C1 segment of cervical spinal cord (tissue), 14 donors: Measurements from ENCODE around the gene TPGS1.

Experiments used
- DNase-seq, 14 donors: peaks; one replicate each; lab custom pipeline; 2025; lab: John Stamatoyannopoulos, UW

The TPGS1 gene

DNA sequence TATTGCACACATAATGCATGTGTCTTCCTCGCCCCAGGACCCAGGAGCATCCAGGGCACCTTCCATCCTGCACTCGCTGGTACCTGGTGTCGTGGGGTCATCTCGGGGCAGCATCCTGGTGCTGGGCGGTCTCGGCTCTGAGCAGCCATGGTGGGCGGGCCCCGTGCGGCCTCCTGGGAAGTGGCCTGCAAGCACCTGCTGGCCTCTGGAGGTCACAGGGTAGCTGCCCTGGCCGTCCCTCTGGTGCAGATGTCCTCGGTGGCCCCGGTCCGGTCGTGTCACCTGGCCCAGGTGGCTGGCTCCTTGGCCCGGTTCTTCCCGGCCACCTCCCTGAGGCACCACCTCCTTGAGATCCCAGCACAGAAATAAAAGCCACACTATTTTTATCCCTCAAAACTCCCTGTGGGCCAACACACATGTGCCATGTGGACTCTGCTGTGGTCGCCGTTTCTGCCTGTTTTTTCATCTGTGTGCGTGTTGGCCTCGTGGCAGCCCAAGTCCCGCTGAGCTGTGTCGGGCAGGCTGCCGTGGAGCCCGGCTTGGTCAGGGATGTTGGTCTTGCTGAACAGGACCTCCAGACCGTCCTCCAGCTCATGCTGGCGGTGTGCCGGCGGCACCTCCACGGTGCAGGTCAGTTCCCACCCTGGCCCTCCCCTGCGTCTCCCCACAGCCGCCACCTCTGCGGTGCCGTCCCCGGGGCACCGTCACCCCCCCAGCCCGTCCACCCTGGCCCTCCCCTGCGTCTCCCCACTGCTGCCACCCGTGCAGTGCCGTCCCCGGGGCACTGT, 31.5 kb downstream of the TPGS1 start:
- DNase-seq: peak in 1 of 14 donors; percentile 27

DNA sequence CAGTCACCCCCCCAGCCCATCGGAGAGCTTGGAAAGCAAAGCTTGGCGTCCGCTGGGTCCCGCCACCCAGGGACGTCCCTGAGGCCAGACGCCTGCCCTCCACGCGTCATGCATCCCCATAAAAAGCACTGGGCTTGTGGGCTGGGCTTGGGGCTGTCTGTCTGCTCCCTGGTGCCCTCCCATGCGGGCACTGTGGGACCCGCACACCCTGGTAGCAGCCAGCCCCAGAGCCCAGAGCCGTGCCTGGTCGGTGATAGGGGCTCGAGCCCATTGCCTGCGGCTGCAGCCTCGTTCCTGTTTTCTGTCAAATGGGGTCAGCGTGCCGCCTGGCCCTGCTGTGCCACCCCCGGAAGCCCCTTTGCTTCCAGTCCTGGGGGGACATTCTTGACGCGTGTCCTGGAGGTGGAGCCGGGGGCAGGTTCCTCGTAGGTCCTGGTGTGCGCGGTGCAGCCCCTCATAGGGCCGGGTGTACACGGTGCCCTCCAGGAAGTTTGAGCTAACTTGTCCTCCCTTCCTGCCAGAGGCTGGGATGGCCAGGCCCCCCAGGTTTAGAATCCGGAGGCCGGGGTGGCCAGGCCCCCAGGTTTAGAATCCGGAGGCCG, 32.2 kb downstream of the TPGS1 start:
- DNase-seq: no peak

DNA sequence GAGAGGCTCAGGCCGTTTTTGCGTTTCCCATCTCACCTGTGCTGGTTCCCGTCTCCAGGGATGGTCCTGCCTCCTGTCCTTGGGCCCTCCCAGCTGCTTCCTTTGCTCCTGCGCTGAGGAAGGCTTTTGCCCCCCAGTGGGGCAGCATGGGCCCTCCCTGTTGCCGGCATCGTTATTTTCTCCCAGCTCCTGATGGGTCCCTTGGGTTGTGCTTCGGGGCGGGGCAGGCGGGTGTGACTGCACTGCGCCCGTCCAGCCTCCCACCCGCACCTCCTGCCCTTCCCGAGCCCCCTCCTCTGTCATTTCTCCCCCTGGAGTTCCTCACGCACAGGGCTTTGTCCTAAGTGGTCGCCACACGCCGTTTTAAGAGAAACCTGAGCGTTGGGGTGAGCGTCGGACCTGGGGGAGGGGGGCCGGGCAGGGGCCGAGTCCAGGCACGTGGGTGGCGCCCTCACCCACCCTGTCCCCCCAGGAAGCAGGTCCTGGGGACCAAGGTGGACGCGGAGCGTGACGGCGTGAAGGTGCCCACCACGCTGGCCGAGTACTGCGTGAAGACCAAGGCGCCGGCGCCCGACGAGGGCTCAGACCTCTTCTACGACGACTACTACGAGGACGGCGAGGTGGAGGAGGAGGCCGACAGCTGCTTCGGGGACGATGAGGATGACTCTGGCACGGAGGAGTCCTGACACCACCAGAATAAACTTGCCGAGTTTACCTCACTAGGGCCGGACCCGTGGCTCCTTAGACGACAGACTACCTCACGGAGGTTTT, 33.8 kb downstream of the TPGS1 start:
- DNase-seq: no peak

DNA sequence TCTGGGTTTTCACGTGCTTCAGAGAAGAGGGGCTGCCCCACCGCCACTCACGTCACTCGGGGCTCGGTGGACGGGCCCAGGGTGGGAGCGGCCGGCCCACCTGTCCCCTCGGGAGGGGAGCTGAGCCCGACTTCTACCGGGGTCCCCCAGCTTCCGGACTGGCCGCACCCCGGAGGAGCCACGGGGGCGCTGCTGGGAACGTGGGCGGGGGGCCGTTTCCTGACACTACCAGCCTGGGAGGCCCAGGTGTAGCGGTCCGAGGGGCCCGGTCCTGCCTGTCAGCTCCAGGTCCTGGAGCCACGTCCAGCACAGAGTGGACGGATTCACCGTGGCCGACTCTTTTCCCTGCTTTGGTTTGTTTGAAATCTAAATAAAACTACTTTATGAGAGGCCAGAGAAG, 34.4 kb downstream of the TPGS1 start:
- no peak for DNase-seq

DNA sequence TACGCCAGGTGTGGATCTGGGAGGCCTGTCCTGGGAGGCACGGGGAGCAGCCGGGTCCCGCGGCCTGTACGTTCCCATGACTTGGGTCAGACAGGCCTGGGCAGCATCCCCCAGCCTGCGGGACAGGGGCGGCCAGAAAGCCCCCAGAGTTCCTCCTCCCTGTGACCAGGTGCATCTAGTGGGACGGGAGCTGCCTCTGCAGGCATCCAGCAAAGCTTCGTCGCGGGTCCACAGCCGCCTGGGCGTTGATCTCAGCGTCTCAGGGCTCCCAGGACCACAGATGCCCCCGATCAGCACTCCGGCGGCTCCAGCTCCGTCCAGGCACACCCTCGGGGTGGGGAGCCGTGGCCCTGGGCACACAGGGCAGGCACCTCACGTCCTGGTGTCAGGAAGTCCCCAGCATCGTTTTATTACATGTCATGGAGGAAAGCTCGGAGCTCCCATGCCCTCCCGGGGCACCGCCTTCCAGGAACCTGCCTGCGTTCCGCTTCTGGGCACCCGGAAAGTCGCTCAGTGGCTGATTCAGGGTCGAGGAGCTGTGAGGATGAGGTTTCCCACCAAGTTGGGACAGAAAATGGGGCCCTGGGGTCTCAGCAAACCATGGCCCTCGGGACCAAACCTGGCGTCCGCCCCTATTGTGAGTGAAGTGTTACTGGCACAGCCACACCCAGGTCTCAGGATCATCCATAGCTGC, 35.0 kb downstream of the TPGS1 start:
- DNase-seq: no peak

DNA sequence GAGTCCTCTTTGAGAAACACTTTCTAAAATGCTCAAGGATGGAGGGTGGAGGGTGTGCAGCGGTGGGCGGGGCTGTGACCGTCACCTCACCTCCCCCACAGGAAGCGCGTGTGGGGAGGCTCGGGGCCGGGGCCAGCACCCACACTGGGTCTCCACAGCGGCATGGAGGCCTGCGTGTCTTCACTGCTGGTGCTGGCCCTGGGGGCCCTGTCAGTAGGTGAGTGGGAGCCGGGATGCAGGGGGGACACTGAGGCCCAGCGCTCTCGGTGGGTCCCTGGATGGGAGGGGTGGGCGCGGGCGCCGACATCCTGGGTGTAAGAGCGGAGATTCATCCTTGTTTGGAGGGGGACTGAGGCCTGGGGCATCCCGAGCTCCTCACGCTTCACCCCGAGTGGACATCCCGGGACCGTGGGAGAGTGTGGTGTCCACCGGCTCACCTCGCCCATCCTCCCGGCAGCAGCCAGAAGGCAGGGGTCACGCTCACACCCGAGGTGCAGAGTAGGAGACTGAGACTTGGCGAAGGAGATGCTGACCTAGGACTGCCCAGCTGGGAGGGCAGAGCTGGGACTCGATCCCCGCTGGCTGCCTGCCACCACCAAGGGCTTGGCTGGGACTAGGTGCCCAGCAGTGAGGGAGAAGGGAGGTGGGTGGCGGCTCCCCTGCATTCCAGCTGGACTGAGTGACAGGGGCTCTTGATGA, 36.8 kb downstream of the TPGS1 start, which contains the start of gene GZMM:
TSS of gene GZMM (plus strand) at position 144 of the 699 bp plus-strand sequence. CDS start at position 163, 19 bp downstream.
- no peak for DNase-seq

DNA sequence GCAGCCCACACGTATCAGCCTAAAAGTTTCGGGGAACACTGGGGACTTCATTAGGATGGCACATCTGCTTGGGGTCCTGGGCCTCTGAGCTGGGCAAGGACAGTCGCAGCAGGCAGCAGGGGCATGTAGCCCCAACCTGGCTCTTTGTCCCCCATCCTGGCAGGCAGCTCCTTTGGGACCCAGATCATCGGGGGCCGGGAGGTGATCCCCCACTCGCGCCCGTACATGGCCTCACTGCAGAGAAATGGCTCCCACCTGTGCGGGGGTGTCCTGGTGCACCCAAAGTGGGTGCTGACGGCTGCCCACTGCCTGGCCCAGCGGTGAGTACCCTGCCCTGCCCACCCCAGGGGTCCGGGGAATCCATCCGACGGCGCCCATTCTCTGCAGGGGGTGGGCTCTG, 39.8 kb downstream of the TPGS1 start:
- DNase-seq: no peak

DNA sequence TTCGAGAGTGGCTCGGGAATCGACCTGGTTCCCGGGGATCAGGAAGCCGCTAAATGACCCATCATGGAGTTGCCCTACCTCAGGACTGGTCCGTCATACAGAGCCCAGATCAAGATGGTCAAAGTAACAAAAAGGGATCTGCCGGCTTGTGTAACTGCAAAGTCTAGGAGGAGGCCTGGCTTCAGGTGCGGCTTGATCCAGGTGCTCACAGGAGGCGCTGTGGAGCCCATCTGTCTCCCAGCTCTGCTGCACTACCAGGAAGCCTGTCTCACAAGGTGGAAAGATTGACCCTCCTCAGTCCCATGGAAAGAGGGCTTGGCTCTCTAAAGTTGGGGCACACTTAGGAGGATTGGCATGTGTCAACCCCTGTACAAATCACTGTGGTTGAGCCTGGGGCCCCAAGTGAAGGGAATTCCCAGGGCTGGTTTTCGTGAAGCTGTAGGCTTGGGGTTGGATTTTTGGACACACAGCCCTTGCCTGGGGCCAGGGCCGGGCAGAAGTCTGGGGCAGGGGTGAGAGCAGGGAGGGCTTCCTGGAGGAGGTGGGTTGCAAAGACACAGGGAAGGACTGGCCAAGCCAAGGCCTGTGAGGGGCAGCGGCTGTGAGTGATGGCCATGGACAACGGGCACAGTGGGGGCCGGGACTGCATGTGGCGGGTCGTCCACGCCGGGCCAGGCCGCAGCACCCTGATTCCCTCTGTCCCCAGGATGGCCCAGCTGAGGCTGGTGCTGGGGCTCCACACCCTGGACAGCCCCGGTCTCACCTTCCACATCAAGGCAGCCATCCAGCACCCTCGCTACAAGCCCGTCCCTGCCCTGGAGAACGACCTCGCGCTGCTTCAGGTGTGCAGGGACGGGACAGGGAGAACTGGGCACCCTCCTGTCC, 40.8 kb downstream of the TPGS1 start:
- DNase-seq: no peak

DNA sequence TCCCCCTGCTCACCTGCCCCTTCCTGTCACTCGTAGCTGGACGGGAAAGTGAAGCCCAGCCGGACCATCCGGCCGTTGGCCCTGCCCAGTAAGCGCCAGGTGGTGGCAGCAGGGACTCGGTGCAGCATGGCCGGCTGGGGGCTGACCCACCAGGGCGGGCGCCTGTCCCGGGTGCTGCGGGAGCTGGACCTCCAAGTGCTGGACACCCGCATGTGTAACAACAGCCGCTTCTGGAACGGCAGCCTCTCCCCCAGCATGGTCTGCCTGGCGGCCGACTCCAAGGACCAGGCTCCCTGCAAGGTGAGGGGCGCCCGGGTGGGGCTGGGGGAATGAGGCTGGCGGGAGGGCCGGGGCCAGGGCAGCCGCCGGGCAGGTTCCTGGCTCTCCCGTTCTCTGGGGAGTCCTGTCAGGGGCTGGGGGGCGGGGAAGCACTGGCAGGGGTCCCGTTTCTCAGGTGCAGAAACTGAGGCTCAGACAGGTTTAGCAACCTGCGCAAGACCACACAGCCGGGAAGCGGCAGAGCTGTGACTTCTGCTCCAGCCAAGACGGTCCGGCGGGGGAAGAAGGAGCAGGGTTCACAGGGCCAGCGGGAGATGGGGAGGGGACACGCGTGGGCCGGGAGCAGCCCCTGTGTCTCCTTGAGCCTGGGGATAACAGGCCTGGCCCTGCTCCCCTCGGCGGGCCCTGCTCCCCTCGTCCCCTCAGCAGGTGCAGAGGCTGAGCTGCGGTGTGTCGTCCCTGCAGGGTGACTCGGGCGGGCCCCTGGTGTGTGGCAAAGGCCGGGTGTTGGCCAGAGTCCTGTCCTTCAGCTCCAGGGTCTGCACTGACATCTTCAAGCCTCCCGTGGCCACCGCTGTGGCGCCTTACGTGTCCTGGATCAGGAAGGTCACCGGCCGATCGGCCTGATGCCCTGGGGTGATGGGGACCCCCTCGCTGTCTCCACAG, 41.9 kb downstream of the TPGS1 start:
- no peak for DNase-seq

DNA sequence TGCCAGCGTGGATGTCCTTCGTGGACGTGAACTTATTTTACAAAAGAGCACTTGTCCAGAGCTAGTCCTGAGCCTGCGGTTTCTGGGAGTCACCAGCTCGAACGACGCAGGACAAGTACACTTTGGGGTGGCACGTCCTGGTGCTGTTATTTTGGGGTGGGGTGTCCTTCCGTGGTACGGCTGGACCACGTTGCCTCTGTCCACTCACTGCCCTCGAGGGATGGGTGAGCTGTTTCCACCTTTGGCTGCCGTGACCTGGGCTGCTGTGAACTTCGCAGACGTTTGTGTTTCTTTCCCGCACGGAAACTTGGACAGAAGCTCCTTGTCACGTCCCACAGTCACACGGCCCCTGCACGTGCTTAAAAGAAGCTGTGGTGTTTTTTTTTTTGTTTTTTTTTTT, 47.5 kb downstream of the TPGS1 start:
- no peak for DNase-seq

DNA sequence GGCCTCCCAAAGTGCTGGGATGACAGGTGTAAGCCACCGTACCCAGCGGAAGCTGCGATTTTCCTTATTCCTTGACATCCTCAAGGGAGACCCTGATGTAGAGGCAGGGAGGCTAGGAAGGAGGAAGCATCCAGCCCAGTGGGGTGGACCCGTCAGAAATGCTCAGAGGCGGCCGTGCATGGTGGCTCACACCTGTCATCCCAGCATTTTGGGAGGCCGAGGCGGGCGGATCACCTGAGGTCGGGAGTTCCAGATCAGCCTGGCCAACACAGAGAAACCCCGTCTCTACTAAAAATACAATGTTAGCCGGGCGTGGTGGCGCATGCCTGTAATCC, 48.1 kb downstream of the TPGS1 start:
- DNase-seq: no peak

DNA sequence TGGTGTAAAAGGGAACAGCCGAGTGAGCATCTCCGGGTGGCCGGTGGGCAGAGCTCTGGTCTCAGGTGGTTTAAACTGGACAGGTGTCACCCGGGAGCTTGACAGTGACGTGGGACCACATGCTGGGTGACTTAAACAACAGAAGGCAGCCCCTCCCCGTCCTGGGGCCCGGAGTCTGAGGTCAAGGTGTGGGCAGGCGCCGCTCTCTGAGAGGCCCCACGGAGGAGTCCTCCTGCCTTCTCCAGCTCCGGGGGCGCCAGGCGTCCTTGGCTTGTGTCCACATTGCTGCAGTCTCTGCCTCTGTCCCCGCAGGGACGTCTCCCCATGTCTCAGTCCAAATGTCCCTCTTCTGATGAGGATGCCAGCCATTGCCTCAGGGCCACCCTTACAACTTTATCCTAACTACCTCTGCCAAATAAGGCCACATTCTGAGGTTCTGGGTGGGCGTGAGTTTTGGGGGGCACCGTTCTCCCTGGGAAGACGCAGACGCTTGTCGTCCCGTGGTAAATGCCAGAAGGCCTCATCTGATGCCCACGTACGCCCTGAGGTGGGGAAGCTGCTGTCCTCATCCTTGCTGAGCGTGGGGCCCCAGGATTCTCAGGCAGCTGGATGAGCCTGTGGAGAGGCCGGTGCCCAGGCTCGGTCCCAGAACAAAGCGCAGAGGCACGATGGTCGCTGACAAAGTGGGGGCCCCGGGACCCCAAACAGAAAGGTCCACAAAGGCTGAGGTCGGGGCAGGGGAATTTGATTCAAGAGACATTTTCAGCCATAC, 49.5 kb downstream of the TPGS1 start:
- DNase-seq: no peak

DNA sequence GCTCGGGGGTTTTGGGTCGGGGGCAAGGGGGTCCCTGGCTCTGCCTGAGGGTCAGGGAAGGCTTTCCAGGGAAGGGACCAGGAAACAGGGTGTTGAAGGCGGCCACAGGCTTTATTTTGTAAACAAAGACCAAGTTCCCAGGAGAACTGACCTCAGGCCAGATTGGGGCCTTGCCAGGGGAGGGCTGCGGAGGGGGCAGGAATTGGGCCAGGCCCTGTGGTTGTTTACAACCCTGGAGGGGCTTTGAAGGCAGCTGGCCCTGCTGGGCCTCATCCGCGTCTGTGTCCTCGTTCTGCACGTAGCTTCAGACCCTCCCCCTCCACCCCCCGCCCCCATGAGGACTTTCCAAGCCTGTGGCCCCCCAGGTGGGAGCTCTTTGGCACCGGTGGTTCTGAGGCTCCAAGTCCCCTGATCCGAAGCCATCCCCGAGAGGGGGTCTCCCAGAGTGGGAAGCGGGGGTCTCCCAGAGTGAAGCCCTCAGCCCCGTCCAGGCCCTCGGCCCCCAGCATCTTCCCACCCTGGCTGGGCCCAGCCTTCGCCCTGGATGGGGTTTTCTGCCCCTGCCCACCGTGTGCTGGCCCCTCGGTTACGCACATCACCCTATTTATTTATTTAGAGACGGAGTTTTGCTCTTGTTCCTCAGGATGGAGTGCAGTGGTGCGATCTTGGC, 51.6 kb downstream of the TPGS1 start:
- peak in 3 of 14 donors; percentile 10 to 38 (median 26) for DNase-seq

DNA sequence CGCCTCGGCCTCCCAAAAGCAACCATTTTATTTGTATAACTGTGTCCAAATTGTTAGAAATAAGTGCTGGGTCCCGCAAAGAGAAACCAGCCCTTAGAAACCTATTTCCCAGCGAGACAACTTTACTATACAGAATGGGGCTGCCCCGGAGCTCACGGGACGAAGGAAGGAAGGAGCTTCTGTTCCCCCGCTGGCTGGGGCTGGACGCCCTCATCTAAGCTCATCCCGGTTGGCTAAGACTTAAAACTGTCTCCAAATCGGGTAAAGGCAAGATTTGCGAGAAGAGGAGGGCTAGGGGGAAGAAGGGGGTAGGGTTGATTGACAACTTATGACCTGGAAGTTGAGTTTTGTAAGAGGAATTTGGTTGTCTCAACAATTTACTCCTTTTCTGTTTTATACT, 52.8 kb downstream of the TPGS1 start:
- no peak for DNase-seq

DNA sequence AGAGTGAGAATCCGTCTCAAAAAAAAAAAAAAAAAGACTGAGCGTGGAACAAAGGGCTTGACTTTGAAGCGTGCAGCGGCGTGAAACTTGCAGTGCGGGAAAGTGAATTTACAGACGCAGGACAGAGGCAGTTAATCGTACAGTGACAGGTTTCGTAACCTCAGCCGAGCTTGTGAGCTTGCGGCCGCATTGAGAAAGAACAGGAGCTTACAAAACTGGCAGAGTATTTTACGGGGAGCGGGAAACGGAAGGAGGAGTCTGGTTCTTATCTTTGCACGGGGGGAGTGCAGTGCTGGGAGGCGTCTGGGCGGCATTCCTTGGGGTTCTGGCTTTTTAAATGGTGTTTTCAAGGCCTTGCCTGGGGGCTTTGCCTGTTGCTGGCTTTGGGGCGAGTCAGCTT, 59.1 kb downstream of the TPGS1 start:
- no peak for DNase-seq

DNA sequence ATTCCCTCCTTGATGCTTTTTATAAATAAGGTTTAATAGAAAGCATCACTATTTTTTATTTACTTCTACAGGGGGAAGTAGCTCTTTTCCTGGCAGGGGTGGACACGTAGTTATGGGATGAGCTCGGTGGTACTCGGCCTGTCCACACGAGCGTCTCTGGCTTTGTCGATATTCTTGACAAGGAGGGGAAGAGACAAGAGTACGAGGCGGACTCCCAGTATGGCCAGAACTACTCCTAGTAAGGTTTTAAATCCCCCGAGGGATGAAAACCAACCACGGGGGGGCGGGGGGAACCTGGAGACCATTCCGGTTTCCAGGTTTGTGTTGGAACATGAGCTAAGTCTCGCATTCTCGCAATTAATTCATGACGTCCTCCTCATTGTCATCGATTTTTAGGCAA, 59.5 kb downstream of the TPGS1 start:
- DNase-seq: no peak

DNA sequence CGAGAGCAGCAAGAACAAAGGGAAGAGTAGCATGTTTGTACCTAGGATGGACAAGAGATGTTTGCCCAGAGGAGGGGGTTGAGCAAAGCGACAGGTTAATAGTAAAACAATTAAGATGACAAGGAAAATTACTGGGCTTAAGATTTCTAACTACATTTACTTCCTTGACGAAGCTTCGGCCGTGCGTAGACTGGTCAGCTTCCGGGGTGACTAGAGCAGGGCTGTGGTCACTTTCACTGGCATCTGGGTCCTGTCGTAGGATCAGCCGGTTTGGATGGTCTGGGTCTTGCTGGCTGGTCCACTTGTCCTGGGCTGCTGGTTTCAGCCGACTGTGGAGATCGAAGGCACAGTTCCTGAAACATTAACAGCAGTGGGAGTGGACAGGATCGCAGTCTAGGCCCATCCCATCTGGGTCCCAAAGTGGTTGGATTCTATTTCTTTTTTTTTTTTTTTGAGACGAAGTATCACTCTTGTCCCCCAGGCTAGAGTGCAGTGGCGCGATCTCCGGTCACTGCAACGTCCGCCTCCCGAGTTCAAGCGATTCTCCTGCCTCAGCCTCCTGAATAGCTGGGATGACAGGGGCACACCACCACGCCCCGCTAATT, 60.1 kb downstream of the TPGS1 start:
- DNase-seq: no peak
